ENCODE data around the gene ODC1.

GRCh38 chr2:10448576-10449485, 704 bp upstream of the ODC1 start:
- no peak for TF ChIP-seq CTCF (IDR thresholded peaks at IDR 0.05; ENCODE audit: insufficient read depth, low read depth, low read length)
- TF ChIP-seq EZH2 (IDR thresholded peaks at IDR 0.05; ENCODE audit: insufficient read depth, low read length), result no peak

Measured in astrocyte (in vitro differentiated cells and primary cell).